Measurements from ENCODE around the gene ABCA3.

The ABCA3 gene

GRCh38 chr16:2230376-2230775 is 110.2 kb downstream of the ABCA3 start:
- no peak overlapping the region for H3K27ac ChIP-seq (ENCODE audit: low read depth, low read length)

GRCh38 chr16:2229632-2230250 is 110.8 kb downstream of the ABCA3 start:
- Histone ChIP-seq H3K27me3 (ENCODE audit: control insufficient read depth in 1 of 2, insufficient read depth in 2 of 2, low read length in 2 of 2) (no peaks in the 10 kb centered on the region), H3K27ac (ENCODE audit: low read depth, low read length) (no peak overlapping the region), H3K4me1 (ENCODE audit: control insufficient read depth in 1 of 2, insufficient read depth in 2 of 2, low read length in 2 of 2) (peaks cover 6 to 10% of the 10 kb centered on the region in 2 donors), H3K9me3 (ENCODE audit: control insufficient read depth in 1 of 2, low read length in 2 of 2) (no peaks in the 10 kb centered on the region), H3K9ac (ENCODE audit: low read depth in 1 of 2, low read length in 2 of 2) (no peak overlapping the region), H3K36me3 (ENCODE audit: control insufficient read depth in 1 of 2, insufficient read depth in 2 of 2, low read length in 2 of 2) (peaks cover 22 to 59% of the 10 kb centered on the region in 2 donors), H3K4me3 (ENCODE audit: low read depth in 1 of 2, low read length in 2 of 2) (no peak overlapping the region)

More at GRCh38 chr16:2230376-2230775, 110.2 kb downstream of the ABCA3 start:
- H3K9me3 ChIP-seq (ENCODE audit: control insufficient read depth in 1 of 2, low read length in 2 of 2) = no peaks in the 10 kb centered on the region
- peaks cover 22 to 65% of the 10 kb centered on the region in 2 donors for H3K36me3 ChIP-seq (ENCODE audit: control insufficient read depth in 1 of 2, insufficient read depth in 2 of 2, low read length in 2 of 2)
- no peak overlapping the region for H3K4me3 ChIP-seq (ENCODE audit: low read depth in 1 of 2, low read length in 2 of 2)
- H3K9ac ChIP-seq (ENCODE audit: low read depth in 1 of 2, low read length in 2 of 2) = no peak overlapping the region
- peaks cover 6% of the 10 kb centered on the region in 2 donors for H3K4me1 ChIP-seq (ENCODE audit: control insufficient read depth in 1 of 2, insufficient read depth in 2 of 2, low read length in 2 of 2)
- H3K27me3 ChIP-seq (ENCODE audit: control insufficient read depth in 1 of 2, insufficient read depth in 2 of 2, low read length in 2 of 2) = peaks cover 0 to 4% of the 10 kb centered on the region in 2 donors

GRCh38 chr16:2229091-2229490 is 111.4 kb downstream of the ABCA3 start:
- no peak overlapping the region for H3K27ac ChIP-seq (ENCODE audit: low read depth, low read length)
- H3K9ac ChIP-seq (ENCODE audit: low read depth in 1 of 2, low read length in 2 of 2) = no peak overlapping the region
- H3K27me3 ChIP-seq (ENCODE audit: control insufficient read depth in 1 of 2, insufficient read depth in 2 of 2, low read length in 2 of 2) = no peaks in the 10 kb centered on the region
- peaks cover 13 to 17% of the 10 kb centered on the region in 2 donors for H3K4me1 ChIP-seq (ENCODE audit: control insufficient read depth in 1 of 2, insufficient read depth in 2 of 2, low read length in 2 of 2)
- no peaks in the 10 kb centered on the region for H3K9me3 ChIP-seq (ENCODE audit: control insufficient read depth in 1 of 2, low read length in 2 of 2)
- H3K4me3 ChIP-seq (ENCODE audit: low read depth in 1 of 2, low read length in 2 of 2) = no peak overlapping the region
- H3K36me3 ChIP-seq (ENCODE audit: control insufficient read depth in 1 of 2, insufficient read depth in 2 of 2, low read length in 2 of 2) = peaks cover 18 to 53% of the 10 kb centered on the region in 2 donors

GRCh38 chr16:2228161-2228824 is 112.2 kb downstream of the ABCA3 start:
- H3K27ac ChIP-seq (ENCODE audit: low read depth, low read length) = no peak overlapping the region
- H3K36me3 ChIP-seq (ENCODE audit: control insufficient read depth in 1 of 2, insufficient read depth in 2 of 2, low read length in 2 of 2) = peaks cover 15 to 45% of the 10 kb centered on the region in 2 donors
- peaks cover 14 to 18% of the 10 kb centered on the region in 2 donors for H3K4me1 ChIP-seq (ENCODE audit: control insufficient read depth in 1 of 2, insufficient read depth in 2 of 2, low read length in 2 of 2)
- H3K9me3 ChIP-seq (ENCODE audit: control insufficient read depth in 1 of 2, low read length in 2 of 2) = no peaks in the 10 kb centered on the region
- no peaks in the 10 kb centered on the region for H3K27me3 ChIP-seq (ENCODE audit: control insufficient read depth in 1 of 2, insufficient read depth in 2 of 2, low read length in 2 of 2)
- no peak overlapping the region for H3K4me3 ChIP-seq (ENCODE audit: low read depth in 1 of 2, low read length in 2 of 2)
- H3K9ac ChIP-seq (ENCODE audit: low read depth in 1 of 2, low read length in 2 of 2) = no peak overlapping the region

- no peak overlapping the region for H3K9ac ChIP-seq (ENCODE audit: low read depth in 1 of 2, low read length in 2 of 2)
- H3K4me1 ChIP-seq (ENCODE audit: control insufficient read depth in 1 of 2, insufficient read depth in 2 of 2, low read length in 2 of 2) = peaks cover 14 to 18% of the 10 kb centered on the region in 2 donors
- H3K4me3 ChIP-seq (ENCODE audit: low read depth in 1 of 2, low read length in 2 of 2) = no peak overlapping the region
- no peaks in the 10 kb centered on the region for H3K9me3 ChIP-seq (ENCODE audit: control insufficient read depth in 1 of 2, low read length in 2 of 2)
- no peak overlapping the region for H3K27ac ChIP-seq (ENCODE audit: low read depth, low read length)
- H3K27me3 ChIP-seq (ENCODE audit: control insufficient read depth in 1 of 2, insufficient read depth in 2 of 2, low read length in 2 of 2) = no peaks in the 10 kb centered on the region
- H3K36me3 ChIP-seq (ENCODE audit: control insufficient read depth in 1 of 2, insufficient read depth in 2 of 2, low read length in 2 of 2) = peaks cover 14 to 32% of the 10 kb centered on the region in 2 donors
Measured at GRCh38 chr16:2226918-2227317, 113.6 kb downstream of the ABCA3 start.

GRCh38 chr16:2226245-2226793 is 114.2 kb downstream of the ABCA3 start:
- no peaks in the 10 kb centered on the region for H3K27me3 ChIP-seq (ENCODE audit: control insufficient read depth in 1 of 2, insufficient read depth in 2 of 2, low read length in 2 of 2)
- no peak overlapping the region for H3K9ac ChIP-seq (ENCODE audit: low read depth in 1 of 2, low read length in 2 of 2)
- no peak overlapping the region for H3K27ac ChIP-seq (ENCODE audit: low read depth, low read length)
- H3K4me3 ChIP-seq (ENCODE audit: low read depth in 1 of 2, low read length in 2 of 2) = no peak overlapping the region
- peaks cover 11 to 26% of the 10 kb centered on the region in 2 donors for H3K36me3 ChIP-seq (ENCODE audit: control insufficient read depth in 1 of 2, insufficient read depth in 2 of 2, low read length in 2 of 2)
- peaks cover 14 to 18% of the 10 kb centered on the region in 2 donors for H3K4me1 ChIP-seq (ENCODE audit: control insufficient read depth in 1 of 2, insufficient read depth in 2 of 2, low read length in 2 of 2)
- H3K9me3 ChIP-seq (ENCODE audit: control insufficient read depth in 1 of 2, low read length in 2 of 2) = no peaks in the 10 kb centered on the region
